Ovary (tissue), 9 donors: ENCODE measurements around the gene BRCC3. TPM values are rescaled to one million over a fixed set of nuclear protein-coding genes. Genes with fewer than 3 reads are reported as not detected.

Experiments used
- DNase-seq, 5 donors: peaks; one replicate each; pipeline ENCODE4 v3.0.0-alpha.2; 2019 to 2020
- H3K27ac ChIP-seq, 2 donors: fragments of 200-600 bp; one replicate each; pipeline versions ENCODE4 v1.5.1 to v1.8.0; 2019 to 2022
- H3K27me3 ChIP-seq: fragments of 200-600 bp; one replicate; pipeline ENCODE4 v1.8.0; 2022
- H3K36me3 ChIP-seq: fragments of 200-600 bp; sonication (generic); one replicate; pipeline ENCODE4 v1.5.1; 2019
- H3K4me1 ChIP-seq: one replicate; pipeline ENCODE4 v1.8.1; 2013; ENCODE audit warnings: mild to moderate bottlenecking, moderate library complexity; ENCODE audit not compliant: insufficient read depth
- H3K4me3 ChIP-seq: fragments of 200-600 bp; sonication (generic); one replicate; pipeline ENCODE4 v1.5.1; 2017
- H3K9me3 ChIP-seq, 2 donors: fragments of 200-600 bp in 1 of 2; sonication (generic) in 1 of 2; one replicate each; pipeline versions ENCODE4 v1.5.1 to v1.8.1; 2013 to 2019; ENCODE audit warnings: mild to moderate bottlenecking in 1 of 2, moderate library complexity in 1 of 2
- EP300 ChIP-seq: sonication (generic); formaldehyde crosslinking; IDR thresholded peaks from one replicate; pipeline ENCODE4 v1.6.1; 2017; ENCODE audit warnings: antibody characterized with exemption
- POLR2A ChIP-seq: fragments of 450-650 bp; IDR thresholded peaks from one replicate; pipeline ENCODE4 v1.6.1; 2017; ENCODE audit warnings: antibody characterized with exemption, mild to moderate bottlenecking, moderate library complexity
- WGBS, 3 donors: extraction: QIAGEN DNeasy Blood & Tissue Kit in 1 of 3; methylation state at CpG; one replicate each; pipeline versions ENCODE4 v1.1.5 to v1.1.7; 2013 to 2017; 5-methylcytosine and 5-hydroxymethylcytosine counted together
- intact Hi-C, 4 donors: fragments of 100-400 bp; cut with DNase I; formaldehyde crosslinking; loops; one replicate each; pipeline versions ENCODE4 v1.11.0 to v1.15.1; 2022 to 2023
- polyA plus RNA-seq, 2 donors: library from polyadenylated mRNA; stranded (reverse); fragments of 200-250 nt in 1 of 2; fragments of 350-450 nt in 1 of 2; fragmentation: Illumina TruSeq in 1 of 2; extraction: RNeasy Lipid Tissue Mini Kit (QIAGEN cat#74804) in 1 of 2; gene quantifications; one replicate each; pipeline ENCODE4 v1.2.3, GENCODE V29; 2013 to 2014
- total RNA-seq, 7 donors: library from RNA; depleted of rRNA in 2 of 7; stranded (reverse); fragments of >200 nt in 2 of 7; fragmentation: NEBNext Ultra II Directional in 3 of 7; extraction: Animal tissue kit (Norgen Biotek cat#: 25700) in 3 of 7; gene quantifications; one replicate each; pipeline versions ENCODE4 v1.1.0 to v1.2.4, GENCODE V29; 2016 to 2023
- TF ChIP-seq, protein P1 (sequence below), 3 donors: fragments of 450-650 bp in 2 of 3; fragments of 200-600 bp in 1 of 3; IDR thresholded peaks; one replicate each; pipeline versions ENCODE4 v1.5.1 to v1.8.0; 2016 to 2022; ENCODE audit warnings: antibody characterized with exemption in 3 of 3, mild to moderate bottlenecking in 1 of 3
- donor health status: DM: no; HTN: no; CAD: no; lungs with moderate emphysema.
- donor health status: DM: no; HTN: no; CAD: no.
- donor health status: Bipolar disorder and iron deficiency.
- donor health status: DM: yes; HTN: yes; CAD: no.
- donor health status: DM: no; HTN: no; CAD: no.
- donor health status: DM: yes; HTN: yes; CAD: no.

BRCC3 gene
- total and polyA plus RNA-seq, 9 donors = 4.3 to 15.1 (median 13.3) TPM

DNA sequence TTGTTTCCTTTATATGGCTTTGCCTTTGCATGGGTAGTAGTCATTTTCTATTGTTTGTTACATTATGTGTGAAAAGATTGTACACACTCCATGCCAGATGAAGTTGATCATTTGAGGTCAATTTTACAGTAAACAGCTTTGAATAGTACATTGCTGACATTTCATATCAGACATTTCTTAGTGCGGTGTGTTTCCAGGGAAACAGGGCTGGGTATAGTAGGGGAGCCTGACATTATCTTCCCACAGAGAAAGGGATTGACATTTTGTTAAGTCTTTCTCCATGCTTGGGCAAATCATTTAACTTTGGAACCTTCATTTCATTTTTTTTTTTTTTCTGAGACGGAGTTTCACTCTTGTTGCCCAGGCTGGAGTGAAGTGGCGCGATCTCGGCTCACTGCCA lies 39.7 kb upstream of the BRCC3 start:
- no peaks in the 10 kb centered on the region for H3K4me1 ChIP-seq
- no peak for TF ChIP-seq POLR2A
- TF ChIP-seq EP300 = no peak
- TF ChIP-seq, protein P1, sequence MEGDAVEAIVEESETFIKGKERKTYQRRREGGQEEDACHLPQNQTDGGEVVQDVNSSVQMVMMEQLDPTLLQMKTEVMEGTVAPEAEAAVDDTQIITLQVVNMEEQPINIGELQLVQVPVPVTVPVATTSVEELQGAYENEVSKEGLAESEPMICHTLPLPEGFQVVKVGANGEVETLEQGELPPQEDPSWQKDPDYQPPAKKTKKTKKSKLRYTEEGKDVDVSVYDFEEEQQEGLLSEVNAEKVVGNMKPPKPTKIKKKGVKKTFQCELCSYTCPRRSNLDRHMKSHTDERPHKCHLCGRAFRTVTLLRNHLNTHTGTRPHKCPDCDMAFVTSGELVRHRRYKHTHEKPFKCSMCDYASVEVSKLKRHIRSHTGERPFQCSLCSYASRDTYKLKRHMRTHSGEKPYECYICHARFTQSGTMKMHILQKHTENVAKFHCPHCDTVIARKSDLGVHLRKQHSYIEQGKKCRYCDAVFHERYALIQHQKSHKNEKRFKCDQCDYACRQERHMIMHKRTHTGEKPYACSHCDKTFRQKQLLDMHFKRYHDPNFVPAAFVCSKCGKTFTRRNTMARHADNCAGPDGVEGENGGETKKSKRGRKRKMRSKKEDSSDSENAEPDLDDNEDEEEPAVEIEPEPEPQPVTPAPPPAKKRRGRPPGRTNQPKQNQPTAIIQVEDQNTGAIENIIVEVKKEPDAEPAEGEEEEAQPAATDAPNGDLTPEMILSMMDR (IDR thresholded peaks at IDR 0.05) = no peak
- no peak overlapping the region for H3K27ac ChIP-seq
- DNase-seq = no peak
- intact Hi-C loops = no loop called here
- H3K27me3 ChIP-seq = no peaks in the 10 kb centered on the region
- no peaks in the 10 kb centered on the region for H3K36me3 ChIP-seq
- H3K4me3 ChIP-seq = no peak overlapping the region
- WGBS, 3 donors = 78 to 87% (median 86%) methylated on average over 5 of the region's 5 CpGs
- H3K9me3 ChIP-seq = no peaks in the 10 kb centered on the region

DNA sequence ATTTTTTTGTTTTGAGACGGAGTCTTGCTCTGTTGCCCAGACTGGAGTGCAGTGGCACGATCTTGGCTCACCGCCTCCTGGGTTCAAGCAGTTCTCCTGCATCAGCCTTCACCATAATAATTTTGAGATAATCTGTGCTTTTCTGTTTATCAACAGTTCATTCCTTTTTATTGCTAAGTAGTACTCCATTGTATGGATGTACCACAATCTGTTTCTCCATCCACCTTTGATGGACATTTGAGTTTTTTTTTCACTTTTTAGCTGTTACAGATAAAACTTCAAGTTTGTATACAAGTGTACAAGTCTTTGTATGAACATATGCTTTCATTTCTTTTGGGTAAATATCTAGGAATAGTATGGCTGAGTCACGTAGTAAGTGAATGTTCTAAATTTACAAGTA lies 35.6 kb upstream of the BRCC3 start:
- no peak overlapping the region for H3K4me3 ChIP-seq
- no peak for TF ChIP-seq POLR2A
- TF ChIP-seq, protein P1 (IDR thresholded peaks at IDR 0.05) = no peak
- TF ChIP-seq EP300 = no peak
- 92 to 95% (median 92%) methylated on average over 4 of the region's 4 CpGs for WGBS, 3 donors
- no peak for DNase-seq
- no peaks in the 10 kb centered on the region for H3K27me3 ChIP-seq
- H3K9me3 ChIP-seq = no peaks in the 10 kb centered on the region
- intact Hi-C loops = no loop called here
- H3K4me1 ChIP-seq = no peaks in the 10 kb centered on the region
- H3K36me3 ChIP-seq = no peaks in the 10 kb centered on the region
- no peak overlapping the region for H3K27ac ChIP-seq

DNA sequence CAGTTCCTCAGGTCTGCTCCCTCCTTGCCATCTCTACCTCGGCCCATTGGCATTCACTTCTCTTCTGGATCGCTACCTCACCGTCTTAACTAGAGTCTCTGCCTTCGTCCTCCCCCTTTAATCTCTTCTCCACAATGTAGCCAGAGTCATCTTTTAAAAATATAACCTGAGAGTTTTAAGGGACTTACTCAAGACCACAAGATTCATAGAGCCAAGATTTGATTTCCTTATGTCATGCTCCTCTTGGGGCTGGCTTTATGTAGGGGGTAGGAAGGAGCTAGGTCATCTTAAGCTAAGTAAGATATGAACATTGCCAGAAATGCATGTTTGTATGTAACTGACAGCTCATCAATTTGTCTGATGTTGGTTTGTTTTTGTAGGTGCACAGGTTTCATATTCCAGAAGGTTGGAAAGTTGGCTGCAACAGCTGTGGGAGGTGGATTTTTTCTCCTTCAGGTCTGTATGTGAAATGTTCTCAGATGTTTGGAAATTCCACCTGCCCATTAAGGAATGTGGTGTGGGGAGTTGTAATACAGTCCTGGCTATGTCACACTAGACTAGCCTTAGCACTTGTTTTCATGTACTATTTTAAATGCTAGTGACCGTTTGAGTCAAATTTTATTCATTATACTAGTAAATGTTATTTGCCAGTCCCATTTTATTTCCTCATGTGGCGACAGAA lies 25.0 kb upstream of the BRCC3 start:
- H3K27ac ChIP-seq = no peak overlapping the region
- H3K36me3 ChIP-seq = no peaks in the 10 kb centered on the region
- intact Hi-C loops = no loop called here
- H3K27me3 ChIP-seq = no peaks in the 10 kb centered on the region
- H3K9me3 ChIP-seq = no peaks in the 10 kb centered on the region
- H3K4me1 ChIP-seq = no peaks in the 10 kb centered on the region
- DNase-seq = no peak
- TF ChIP-seq POLR2A (no peak), EP300 (no peak)
- TF ChIP-seq, protein P1 (IDR thresholded peaks at IDR 0.05) = no peak
- no peak overlapping the region for H3K4me3 ChIP-seq
- 66 to 71% (median 66%) methylated on average over 6 of the region's 6 CpGs for WGBS, 3 donors

DNA sequence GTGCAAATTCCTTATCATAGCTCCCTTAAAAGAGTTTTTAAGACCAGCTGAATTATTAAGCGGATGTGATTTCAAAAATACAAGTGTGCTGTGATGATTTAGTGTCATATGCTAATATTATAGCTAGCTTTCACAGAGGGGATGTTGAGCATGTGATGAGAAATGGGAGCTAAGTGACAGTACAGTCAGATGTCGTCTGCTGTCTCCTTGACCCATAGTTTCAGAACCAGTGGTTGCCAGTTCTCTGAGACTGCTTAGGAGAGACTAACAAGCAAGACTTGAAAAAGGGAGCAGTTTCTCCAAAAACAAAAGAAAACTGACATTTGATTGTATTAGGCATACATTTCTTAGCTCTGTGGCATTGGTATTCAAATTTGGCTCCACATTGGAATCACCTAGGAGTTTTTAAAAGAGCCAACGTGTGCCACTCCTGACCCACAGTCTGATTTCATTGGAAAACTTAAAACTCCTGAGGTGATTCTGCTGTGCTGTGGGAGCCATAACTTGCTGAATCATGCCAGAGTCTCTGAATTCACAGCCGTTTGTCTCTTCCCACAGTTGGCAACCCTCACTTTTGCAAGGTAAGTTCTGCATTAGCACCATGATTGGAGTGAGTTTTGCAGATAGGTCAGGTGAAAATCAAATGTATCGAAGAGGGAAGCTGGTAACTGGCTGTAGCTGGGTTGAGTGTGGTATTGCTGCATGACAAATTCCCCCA lies 24.3 kb upstream of the BRCC3 start:
- intact Hi-C loops = no loop called here
- DNase-seq = no peak
- Histone ChIP-seq H3K36me3 (no peaks in the 10 kb centered on the region), H3K4me3 (no peak overlapping the region), H3K27me3 (no peaks in the 10 kb centered on the region), H3K4me1 (no peaks in the 10 kb centered on the region), H3K27ac (no peak overlapping the region), H3K9me3 (no peaks in the 10 kb centered on the region)
- TF ChIP-seq EP300 (no peak), POLR2A (no peak)
- TF ChIP-seq, protein P1 (IDR thresholded peaks at IDR 0.05) = no peak
- WGBS, 3 donors = 61 to 74% (median 65%) methylated on average over 5 of the region's 5 CpGs
